ENCODE data around the gene ATP8A2.

Gene ATP8A2

DNA sequence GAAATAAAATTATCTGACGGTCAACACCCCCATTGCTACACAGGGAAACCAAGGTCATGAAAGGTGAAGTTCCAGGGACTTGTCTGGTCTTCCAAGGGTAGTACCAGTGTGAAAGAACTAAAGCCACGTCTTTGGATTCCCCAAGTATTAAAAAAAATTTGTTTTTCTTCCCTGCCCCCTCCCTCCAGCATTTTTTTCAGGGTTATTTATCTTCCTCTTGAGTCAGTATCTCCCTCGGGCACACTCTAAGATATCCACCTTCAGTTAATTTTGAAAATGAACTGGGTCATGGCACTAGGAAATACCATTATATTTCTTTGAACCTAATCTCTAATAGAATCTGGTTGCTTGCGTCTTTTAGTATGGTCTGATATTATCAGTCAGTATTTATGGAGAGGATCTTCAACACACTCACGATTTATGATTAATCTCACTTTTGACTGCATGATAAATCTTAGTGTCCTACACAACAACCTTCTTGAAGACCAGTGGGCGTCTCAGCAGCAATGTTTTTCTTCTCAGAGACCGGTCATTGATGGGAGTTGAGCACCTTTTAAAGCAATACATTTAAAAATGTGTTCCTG, 9.1 kb downstream of the ATP8A2 start:
- Histone ChIP-seq H3K4me3 (ENCODE audit: extremely low read depth, insufficient read depth, low read length, poor library complexity, severe bottlenecking) (no peak overlapping the region), H3K9me3 (ENCODE audit: control insufficient read depth, low read length) (no peaks in the 10 kb centered on the region), H3K27ac (ENCODE audit: low read depth, low read length, severe bottlenecking) (no peak overlapping the region), H3K4me1 (ENCODE audit: control insufficient read depth, insufficient read depth, low read length, poor library complexity, severe bottlenecking) (no peaks in the 10 kb centered on the region), H3K36me3 (ENCODE audit: control insufficient read depth, insufficient read depth, low read length) (no peaks in the 10 kb centered on the region)
- 78 to 100% methylated on average over 1 to 3 of the region's 7 CpGs for WGBS, 2 experiments (ENCODE audit: insufficient coverage in 2 of 2)

DNA sequence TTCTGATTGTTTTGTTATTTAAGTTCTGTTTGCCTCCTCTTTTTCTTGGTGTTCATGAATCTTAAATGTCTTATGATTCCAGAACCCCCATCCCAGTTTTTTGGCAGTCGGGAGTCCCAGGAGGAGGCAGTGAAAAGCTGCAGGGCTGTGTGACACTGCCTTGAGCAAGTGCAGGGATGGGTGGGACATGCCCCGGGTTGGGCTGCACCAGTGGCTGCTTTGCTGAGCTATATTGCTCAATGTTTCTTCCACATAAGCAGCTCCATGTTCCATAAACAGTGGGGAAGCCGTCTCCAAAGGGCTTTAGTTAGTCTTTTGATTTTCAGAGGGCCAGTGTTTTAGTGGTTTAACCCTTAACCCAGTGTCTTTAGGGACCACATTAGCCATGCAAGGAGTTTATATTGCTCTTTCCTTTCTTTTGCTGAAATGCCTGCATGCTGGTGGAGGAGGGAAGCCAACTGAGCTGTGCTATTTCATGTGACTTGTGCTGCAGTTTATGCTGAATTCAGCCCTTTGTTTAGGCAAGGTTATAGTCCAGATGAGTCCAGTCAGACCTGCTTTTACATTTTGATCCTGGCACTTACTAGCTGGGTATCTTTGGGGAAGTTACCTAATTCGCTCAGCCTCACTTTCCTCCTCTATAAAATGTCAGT, 13.1 kb downstream of the ATP8A2 start:
- Histone ChIP-seq H3K4me3 (ENCODE audit: extremely low read depth, insufficient read depth, low read length, poor library complexity, severe bottlenecking) (no peak overlapping the region), H3K36me3 (ENCODE audit: control insufficient read depth, insufficient read depth, low read length) (no peaks in the 10 kb centered on the region), H3K9me3 (ENCODE audit: control insufficient read depth, low read length) (no peaks in the 10 kb centered on the region), H3K27ac (ENCODE audit: low read depth, low read length, severe bottlenecking) (no peak overlapping the region), H3K4me1 (ENCODE audit: control insufficient read depth, insufficient read depth, low read length, poor library complexity, severe bottlenecking) (no peaks in the 10 kb centered on the region)
- WGBS, 2 experiments (ENCODE audit: insufficient coverage in 2 of 2): 37% methylated on average over 2 of the region's 4 CpGs; no CpG with 5 or more reads in 1 of the 2 experiments

- H3K27ac ChIP-seq (ENCODE audit: low read depth, low read length, severe bottlenecking): no peak overlapping the region
- WGBS, 2 experiments (ENCODE audit: insufficient coverage in 2 of 2): 83 to 100% methylated on average over 1 to 2 of the region's 4 CpGs
- H3K36me3 ChIP-seq (ENCODE audit: control insufficient read depth, insufficient read depth, low read length): no peaks in the 10 kb centered on the region
- H3K9me3 ChIP-seq (ENCODE audit: control insufficient read depth, low read length): peaks cover 7% of the 10 kb centered on the region
- H3K4me1 ChIP-seq (ENCODE audit: control insufficient read depth, insufficient read depth, low read length, poor library complexity, severe bottlenecking): no peaks in the 10 kb centered on the region
- H3K4me3 ChIP-seq (ENCODE audit: extremely low read depth, insufficient read depth, low read length, poor library complexity, severe bottlenecking): no peak overlapping the region
Observed at GRCh38 chr13:25391932-25392331, 20.2 kb downstream of the ATP8A2 start.

GRCh38 chr13:25394402-25395060, 22.8 kb downstream of the ATP8A2 start:
- peaks cover 7% of the 10 kb centered on the region for H3K9me3 ChIP-seq (ENCODE audit: control insufficient read depth, low read length)
- H3K36me3 ChIP-seq (ENCODE audit: control insufficient read depth, insufficient read depth, low read length): no peaks in the 10 kb centered on the region
- 88% methylated on average over 3 to 4 of the region's 4 CpGs for WGBS, 2 experiments (ENCODE audit: insufficient coverage in 2 of 2)

GRCh38 chr13:25397763-25398162, 26.0 kb downstream of the ATP8A2 start:
- no peaks in the 10 kb centered on the region for H3K36me3 ChIP-seq (ENCODE audit: control insufficient read depth, insufficient read depth, low read length)
- H3K4me3 ChIP-seq (ENCODE audit: extremely low read depth, insufficient read depth, low read length, poor library complexity, severe bottlenecking): no peak overlapping the region
- H3K27ac ChIP-seq (ENCODE audit: low read depth, low read length, severe bottlenecking): no peak overlapping the region
- peaks cover 7% of the 10 kb centered on the region for H3K9me3 ChIP-seq (ENCODE audit: control insufficient read depth, low read length)
- H3K4me1 ChIP-seq (ENCODE audit: control insufficient read depth, insufficient read depth, low read length, poor library complexity, severe bottlenecking): no peaks in the 10 kb centered on the region
- WGBS, 2 experiments (ENCODE audit: insufficient coverage in 2 of 2): 73 to 100% methylated on average over 1 of the region's 1 CpG

More at GRCh38 chr13:25394402-25395060, 22.8 kb downstream of the ATP8A2 start:
- no peaks in the 10 kb centered on the region for H3K4me1 ChIP-seq (ENCODE audit: control insufficient read depth, insufficient read depth, low read length, poor library complexity, severe bottlenecking)
- no peak overlapping the region for H3K27ac ChIP-seq (ENCODE audit: low read depth, low read length, severe bottlenecking)
- H3K4me3 ChIP-seq (ENCODE audit: extremely low read depth, insufficient read depth, low read length, poor library complexity, severe bottlenecking): no peak overlapping the region

- WGBS, 2 experiments (ENCODE audit: insufficient coverage in 2 of 2): 80% methylated on average over 1 of the region's 6 CpGs; no CpG with 5 or more reads in 1 of the 2 experiments
- H3K9me3 ChIP-seq (ENCODE audit: control insufficient read depth, low read length): no peaks in the 10 kb centered on the region
Observed at GRCh38 chr13:25400925-25401324, 29.2 kb downstream of the ATP8A2 start.

DNA sequence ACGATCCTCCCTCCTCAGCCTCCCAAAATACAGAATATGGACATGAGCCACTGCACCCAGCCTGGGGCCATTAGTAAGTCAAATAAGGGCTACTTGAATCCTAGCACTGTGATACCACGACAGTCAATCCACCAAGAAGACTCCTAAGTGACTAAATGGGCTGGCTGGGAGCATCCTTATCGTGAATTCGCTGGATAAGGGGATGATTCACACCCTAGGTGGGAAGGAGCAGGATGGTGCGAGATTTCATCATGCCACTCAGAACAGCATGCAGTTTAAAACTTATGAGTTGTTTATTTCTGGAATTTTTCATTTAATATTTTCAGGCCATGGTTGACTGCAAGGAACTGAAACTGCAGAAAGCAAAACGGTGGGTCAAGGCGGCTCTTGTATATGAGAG, 30.2 kb downstream of the ATP8A2 start:
- no peaks in the 10 kb centered on the region for H3K9me3 ChIP-seq (ENCODE audit: control insufficient read depth, low read length)
- 83 to 87% methylated on average over 7 of the region's 7 CpGs for WGBS, 2 experiments (ENCODE audit: insufficient coverage in 2 of 2)
- H3K4me3 ChIP-seq (ENCODE audit: extremely low read depth, insufficient read depth, low read length, poor library complexity, severe bottlenecking): no peak overlapping the region
- no peaks in the 10 kb centered on the region for H3K4me1 ChIP-seq (ENCODE audit: control insufficient read depth, insufficient read depth, low read length, poor library complexity, severe bottlenecking)
- H3K27ac ChIP-seq (ENCODE audit: low read depth, low read length, severe bottlenecking): no peak overlapping the region
- no peaks in the 10 kb centered on the region for H3K36me3 ChIP-seq (ENCODE audit: control insufficient read depth, insufficient read depth, low read length)

More at GRCh38 chr13:25400925-25401324, 29.2 kb downstream of the ATP8A2 start:
- Histone ChIP-seq H3K4me1 (ENCODE audit: control insufficient read depth, insufficient read depth, low read length, poor library complexity, severe bottlenecking) (no peaks in the 10 kb centered on the region), H3K27ac (ENCODE audit: low read depth, low read length, severe bottlenecking) (no peak overlapping the region), H3K4me3 (ENCODE audit: extremely low read depth, insufficient read depth, low read length, poor library complexity, severe bottlenecking) (no peak overlapping the region), H3K36me3 (ENCODE audit: control insufficient read depth, insufficient read depth, low read length) (no peaks in the 10 kb centered on the region)

DNA sequence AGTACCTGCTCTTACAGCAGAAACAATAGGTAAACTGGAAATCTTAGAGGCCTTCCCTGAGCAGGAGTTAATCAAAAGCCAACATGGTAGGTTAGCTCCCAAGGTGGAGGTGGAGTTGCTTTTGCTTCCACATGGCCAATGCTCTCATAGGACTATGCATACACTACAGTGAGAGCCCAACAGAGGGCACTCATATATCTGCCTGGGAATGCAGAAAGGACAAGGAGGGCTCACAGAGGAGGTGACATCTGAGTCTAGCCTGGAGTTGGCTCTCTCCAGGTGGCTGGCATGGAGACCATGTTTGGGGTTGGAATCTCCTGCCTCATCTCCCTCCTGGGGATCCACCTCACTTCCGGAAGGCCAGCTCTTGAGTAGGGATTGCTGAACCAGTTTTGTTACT, 34.6 kb downstream of the ATP8A2 start:
- H3K36me3 ChIP-seq (ENCODE audit: control insufficient read depth, insufficient read depth, low read length): no peaks in the 10 kb centered on the region
- no peaks in the 10 kb centered on the region for H3K4me1 ChIP-seq (ENCODE audit: control insufficient read depth, insufficient read depth, low read length, poor library complexity, severe bottlenecking)
- no peaks in the 10 kb centered on the region for H3K9me3 ChIP-seq (ENCODE audit: control insufficient read depth, low read length)
- 83% methylated on average over 1 of the region's 1 CpG; no CpG with 5 or more reads in 1 of the 2 experiments for WGBS, 2 experiments (ENCODE audit: insufficient coverage in 2 of 2)
- no peak overlapping the region for H3K4me3 ChIP-seq (ENCODE audit: extremely low read depth, insufficient read depth, low read length, poor library complexity, severe bottlenecking)
- no peak overlapping the region for H3K27ac ChIP-seq (ENCODE audit: low read depth, low read length, severe bottlenecking)

DNA sequence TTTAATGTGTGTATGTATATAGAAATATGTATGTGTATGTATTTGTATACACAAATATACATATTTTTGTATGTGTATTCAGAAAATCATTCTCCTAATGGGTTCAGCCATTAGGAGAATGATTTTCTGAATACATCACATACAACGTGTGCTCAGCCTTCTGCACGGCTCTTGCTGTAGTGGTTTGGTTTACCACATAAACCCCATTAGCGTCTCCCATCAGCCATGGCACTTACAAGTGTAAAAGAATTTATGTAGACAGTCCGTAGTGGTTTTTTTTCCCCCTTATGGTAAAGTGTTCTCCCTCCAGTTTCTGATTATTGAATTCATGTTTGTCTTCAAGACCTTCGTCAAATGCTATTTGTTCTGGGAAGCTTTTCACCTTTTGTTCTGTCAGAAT, 38.2 kb downstream of the ATP8A2 start:
- no peaks in the 10 kb centered on the region for H3K4me1 ChIP-seq (ENCODE audit: control insufficient read depth, insufficient read depth, low read length, poor library complexity, severe bottlenecking)
- no peaks in the 10 kb centered on the region for H3K9me3 ChIP-seq (ENCODE audit: control insufficient read depth, low read length)
- no peaks in the 10 kb centered on the region for H3K36me3 ChIP-seq (ENCODE audit: control insufficient read depth, insufficient read depth, low read length)
- 83 to 93% methylated on average over 2 to 3 of the region's 5 CpGs for WGBS, 2 experiments (ENCODE audit: insufficient coverage in 2 of 2)
- H3K27ac ChIP-seq (ENCODE audit: low read depth, low read length, severe bottlenecking): no peak overlapping the region
- H3K4me3 ChIP-seq (ENCODE audit: extremely low read depth, insufficient read depth, low read length, poor library complexity, severe bottlenecking): no peak overlapping the region

DNA sequence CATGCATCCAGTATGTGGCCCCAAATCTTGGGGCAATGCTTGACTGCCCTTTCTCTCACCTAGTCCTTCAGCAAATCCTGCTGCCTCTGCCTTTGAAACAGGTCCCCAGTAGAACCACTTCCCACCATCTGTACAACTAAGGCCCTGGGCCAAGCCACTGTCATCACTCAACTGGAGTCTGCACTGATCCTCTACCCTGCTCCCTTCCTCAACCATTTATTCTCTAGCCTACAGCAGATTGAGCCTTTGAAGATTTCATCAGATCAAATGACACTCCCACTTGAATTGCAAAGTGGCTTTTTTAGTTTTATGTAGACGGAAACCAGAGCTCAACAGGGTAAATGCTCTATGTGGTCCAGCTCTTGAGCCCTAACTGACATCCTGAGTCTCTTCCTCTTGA, 43.5 kb downstream of the ATP8A2 start:
- no peak overlapping the region for H3K4me3 ChIP-seq (ENCODE audit: extremely low read depth, insufficient read depth, low read length, poor library complexity, severe bottlenecking)
- H3K36me3 ChIP-seq (ENCODE audit: control insufficient read depth, insufficient read depth, low read length): no peaks in the 10 kb centered on the region
- WGBS, 2 experiments (ENCODE audit: insufficient coverage in 2 of 2): 78 to 95% methylated on average over 1 of the region's 1 CpG
- no peaks in the 10 kb centered on the region for H3K4me1 ChIP-seq (ENCODE audit: control insufficient read depth, insufficient read depth, low read length, poor library complexity, severe bottlenecking)
- H3K27ac ChIP-seq (ENCODE audit: low read depth, low read length, severe bottlenecking): no peak overlapping the region
- no peaks in the 10 kb centered on the region for H3K9me3 ChIP-seq (ENCODE audit: control insufficient read depth, low read length)

DNA sequence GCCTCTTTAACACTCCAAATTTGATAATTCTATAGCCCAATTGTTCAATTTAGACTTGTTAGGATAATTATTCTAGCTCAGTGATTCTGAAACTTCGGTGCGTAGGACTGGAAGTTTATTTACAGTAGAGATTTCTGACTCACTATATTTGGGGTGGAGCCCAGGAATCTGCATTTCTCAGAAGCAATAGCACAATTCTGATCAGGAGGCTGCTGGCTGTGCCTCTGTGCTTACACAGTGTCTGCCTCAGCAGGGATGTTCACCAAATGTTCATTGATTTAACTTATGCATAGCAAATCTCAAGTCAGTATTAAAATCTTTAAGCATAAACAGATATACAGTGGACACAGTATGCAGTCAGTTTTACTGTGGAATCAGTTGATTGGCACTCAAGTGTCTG, 45.8 kb downstream of the ATP8A2 start:
- Histone ChIP-seq H3K9me3 (ENCODE audit: control insufficient read depth, low read length) (no peaks in the 10 kb centered on the region), H3K4me3 (ENCODE audit: extremely low read depth, insufficient read depth, low read length, poor library complexity, severe bottlenecking) (no peak overlapping the region), H3K4me1 (ENCODE audit: control insufficient read depth, insufficient read depth, low read length, poor library complexity, severe bottlenecking) (no peaks in the 10 kb centered on the region), H3K36me3 (ENCODE audit: control insufficient read depth, insufficient read depth, low read length) (no peaks in the 10 kb centered on the region), H3K27ac (ENCODE audit: low read depth, low read length, severe bottlenecking) (no peak overlapping the region)
- 100% methylated on average over 2 of the region's 2 CpGs; no CpG with 5 or more reads in 1 of the 2 experiments for WGBS, 2 experiments (ENCODE audit: insufficient coverage in 2 of 2)

All from mesodermal cell (in vitro differentiated cells).